Lung (tissue), 16 donors: ENCODE results near the gene WNT8A. TPM values are rescaled to one million over a fixed set of nuclear protein-coding genes. Genes with fewer than 3 reads are reported as not detected.

ENCODE experiments used
- ATAC-seq: fragments of 200-7000 bp; cut with Tn5 transposase; one replicate; pipeline ENCODE4 v1.9.1; 2020; ENCODE audit warnings: moderate number of reproducible peaks; ENCODE audit not compliant: insufficient read depth, low FRiP score
- DNase-seq, 3 donors: peaks; one replicate each; pipeline ENCODE4 v3.0.0-alpha.2; 2013 to 2017
- H3K27ac ChIP-seq, 2 donors: one replicate each; pipeline ENCODE4 v1.5.1; 2013; ENCODE audit warnings: mild to moderate bottlenecking in 2 of 2, moderate library complexity in 2 of 2, control low read depth in 1 of 2, inconsistent platforms in 1 of 2, low read depth in 1 of 2, low read length in 1 of 2
- H3K27me3 ChIP-seq, 3 donors: one replicate each; pipeline ENCODE4 v1.5.1; 2013; ENCODE audit warnings: low read length in 2 of 3; ENCODE audit not compliant: control insufficient read depth in 3 of 3, insufficient read depth in 3 of 3
- H3K36me3 ChIP-seq, 4 donors: one replicate each; pipeline ENCODE4 v1.5.1; 2013; ENCODE audit warnings: low read length in 4 of 4, mild to moderate bottlenecking in 1 of 4, moderate library complexity in 1 of 4; ENCODE audit not compliant: control insufficient read depth in 4 of 4, insufficient read depth in 4 of 4
- H3K4me1 ChIP-seq, 5 donors: one replicate each; pipeline ENCODE4 v1.5.1; 2013; ENCODE audit warnings: low read length in 5 of 5, mild to moderate bottlenecking in 2 of 5, moderate library complexity in 1 of 5; ENCODE audit not compliant: control insufficient read depth in 5 of 5, insufficient read depth in 5 of 5
- H3K4me3 ChIP-seq: one replicate; pipeline ENCODE4 v1.5.1; 2013; ENCODE audit warnings: mild to moderate bottlenecking, control low read depth, moderate library complexity
- H3K9ac ChIP-seq, 2 donors: one replicate each; pipeline ENCODE4 v1.5.1; 2013; ENCODE audit warnings: low read length in 2 of 2, control low read depth in 1 of 2; ENCODE audit not compliant: insufficient read depth in 1 of 2
- H3K9me3 ChIP-seq, 4 donors: one replicate each; pipeline ENCODE4 v1.5.1; 2013; ENCODE audit warnings: low read length in 3 of 4, mild to moderate bottlenecking in 1 of 4, moderate library complexity in 1 of 4; ENCODE audit not compliant: control insufficient read depth in 4 of 4, insufficient read depth in 3 of 4
- WGBS, 2 donors: extraction: QIAGEN DNeasy Blood & Tissue Kit; methylation state at CpG; one replicate each; pipeline ENCODE4 v1.1.7; 2013; 5-methylcytosine and 5-hydroxymethylcytosine counted together
- long read RNA-seq, 5 donors: transcript quantifications; one replicate each; lab custom pipeline, GENCODE V29; 2026
- polyA plus RNA-seq, 2 donors: library from polyadenylated mRNA; stranded (reverse); fragments of 200-250 nt; gene quantifications; one replicate each; pipeline ENCODE4 v1.2.1, GENCODE V29; 2013
- total RNA-seq, 2 donors: library from RNA; depleted of rRNA in 1 of 2; stranded (reverse); fragments of >200 nt in 1 of 2; gene quantifications; one replicate each; pipeline ENCODE4 v1.2.1, GENCODE V29; 2014 to 2021
- TF ChIP-seq, protein P1 (sequence below): IDR thresholded peaks from 2 replicates; pipeline ENCODE4 v1.5.1; 2012; ENCODE audit warnings: mild to moderate bottlenecking; ENCODE audit errors: control extremely low read depth, extremely low read depth
- donor health status: control.
- donor health status: control.
- donor health status: Bipolar disorder and iron deficiency.
- donor health status: healthy.
- donor health status: DM: yes; HTN: yes; CAD: no.

WNT8A gene, protein sequence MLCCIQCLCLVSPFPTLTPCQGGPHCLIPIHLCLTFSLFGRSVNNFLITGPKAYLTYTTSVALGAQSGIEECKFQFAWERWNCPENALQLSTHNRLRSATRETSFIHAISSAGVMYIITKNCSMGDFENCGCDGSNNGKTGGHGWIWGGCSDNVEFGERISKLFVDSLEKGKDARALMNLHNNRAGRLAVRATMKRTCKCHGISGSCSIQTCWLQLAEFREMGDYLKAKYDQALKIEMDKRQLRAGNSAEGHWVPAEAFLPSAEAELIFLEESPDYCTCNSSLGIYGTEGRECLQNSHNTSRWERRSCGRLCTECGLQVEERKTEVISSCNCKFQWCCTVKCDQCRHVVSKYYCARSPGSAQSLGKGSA
- total RNA-seq (not detected), polyA plus RNA-seq (not detected)
- long read RNA-seq, donor 1: 0 reads
- long read RNA-seq, donor 2: 0 reads
- long read RNA-seq, donor 3: 0 reads
- long read RNA-seq, donor 4: 0 reads
- long read RNA-seq, donor 5: 0 reads

DNA sequence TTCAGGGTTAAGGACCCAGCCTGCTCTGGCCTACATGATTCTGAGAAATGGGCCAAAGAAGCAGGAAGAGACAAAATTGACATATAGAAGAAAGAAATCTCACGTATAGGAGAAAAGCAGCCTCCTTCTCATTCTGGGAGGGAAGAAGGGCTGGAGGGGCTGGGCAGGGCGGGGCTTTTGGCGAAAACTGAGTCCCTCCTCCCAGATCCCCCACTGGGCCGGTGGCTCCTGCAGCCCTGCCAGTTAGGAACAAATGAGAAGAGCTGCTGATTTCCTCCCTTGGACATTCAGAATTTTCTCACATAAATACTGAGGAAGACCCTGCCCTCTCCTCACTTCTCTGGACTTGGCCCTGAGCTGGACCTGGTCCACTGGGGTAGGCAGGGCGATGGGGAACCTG lies at the start of gene WNT8A:
Gene WNT8A (plus strand): TSS at position 332 of the 400 bp plus-strand sequence. CDS start 95 bp downstream, outside the sequence.
- TF ChIP-seq, protein P1, sequence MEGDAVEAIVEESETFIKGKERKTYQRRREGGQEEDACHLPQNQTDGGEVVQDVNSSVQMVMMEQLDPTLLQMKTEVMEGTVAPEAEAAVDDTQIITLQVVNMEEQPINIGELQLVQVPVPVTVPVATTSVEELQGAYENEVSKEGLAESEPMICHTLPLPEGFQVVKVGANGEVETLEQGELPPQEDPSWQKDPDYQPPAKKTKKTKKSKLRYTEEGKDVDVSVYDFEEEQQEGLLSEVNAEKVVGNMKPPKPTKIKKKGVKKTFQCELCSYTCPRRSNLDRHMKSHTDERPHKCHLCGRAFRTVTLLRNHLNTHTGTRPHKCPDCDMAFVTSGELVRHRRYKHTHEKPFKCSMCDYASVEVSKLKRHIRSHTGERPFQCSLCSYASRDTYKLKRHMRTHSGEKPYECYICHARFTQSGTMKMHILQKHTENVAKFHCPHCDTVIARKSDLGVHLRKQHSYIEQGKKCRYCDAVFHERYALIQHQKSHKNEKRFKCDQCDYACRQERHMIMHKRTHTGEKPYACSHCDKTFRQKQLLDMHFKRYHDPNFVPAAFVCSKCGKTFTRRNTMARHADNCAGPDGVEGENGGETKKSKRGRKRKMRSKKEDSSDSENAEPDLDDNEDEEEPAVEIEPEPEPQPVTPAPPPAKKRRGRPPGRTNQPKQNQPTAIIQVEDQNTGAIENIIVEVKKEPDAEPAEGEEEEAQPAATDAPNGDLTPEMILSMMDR: no peak
- no peaks in the 10 kb centered on the region for H3K36me3 ChIP-seq
- H3K4me3 ChIP-seq: no peak within 1 kb of the TSS
- no peak for ATAC-seq
- DNase-seq: no peak
- H3K4me1 ChIP-seq: no peaks in the 10 kb centered on the region
- 87% methylated on average over 5 of the region's 5 CpGs for WGBS, 2 donors
- no peaks in the 10 kb centered on the region for H3K27me3 ChIP-seq
- H3K9me3 ChIP-seq: no peaks in the 10 kb centered on the region
- no peak within 1 kb of the TSS for H3K9ac ChIP-seq
- H3K27ac ChIP-seq: no peak within 1 kb of the TSS

DNA sequence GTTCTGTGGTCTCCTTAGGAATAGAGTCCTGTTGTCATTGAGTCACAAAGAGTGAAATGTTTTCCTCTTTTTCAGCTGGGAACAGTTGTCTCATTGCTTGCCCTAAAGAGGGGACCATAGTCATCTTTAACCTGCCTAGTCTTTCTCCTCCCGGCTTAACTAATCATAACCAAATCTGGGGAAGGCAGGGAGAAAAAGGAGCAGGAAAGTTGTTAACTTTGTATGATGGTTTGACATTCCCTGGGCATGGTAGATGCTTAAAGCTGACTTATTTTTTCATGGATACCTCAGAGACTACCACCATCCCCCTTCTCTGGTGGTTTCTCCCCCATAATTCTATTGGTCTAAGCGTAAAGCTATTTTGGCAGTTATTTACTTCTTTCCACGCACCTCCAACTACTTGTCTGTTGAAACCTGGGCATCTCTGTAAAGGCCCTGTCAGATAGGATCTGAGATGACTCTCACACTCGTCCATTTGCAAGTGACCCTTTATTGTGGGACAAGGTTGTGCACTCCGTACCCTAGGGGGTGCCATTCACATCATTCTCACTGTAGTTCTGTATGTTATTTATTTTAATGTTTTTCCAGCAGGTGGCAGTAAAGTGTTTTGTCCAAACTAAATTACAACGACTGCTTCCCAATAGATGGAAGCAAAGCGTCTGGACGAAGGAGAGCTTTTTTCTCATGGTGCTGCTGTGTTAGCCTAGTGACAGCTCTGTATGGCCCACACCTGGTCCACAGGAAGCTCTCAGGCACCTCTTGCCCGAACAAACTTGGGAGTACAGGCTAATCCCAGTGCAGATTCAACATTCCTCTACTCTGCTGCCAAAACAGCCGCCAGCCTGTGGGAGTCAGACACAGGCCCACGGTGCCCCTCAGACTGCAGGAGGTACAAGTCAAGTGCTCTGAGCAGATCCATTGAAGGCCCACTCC lies 48.0 kb upstream of the WNT8A start:
- peaks cover under 1 to 19% (median 10%) of the 10 kb centered on the region in 5 donors for H3K4me1 ChIP-seq
- H3K27me3 ChIP-seq: no peaks in the 10 kb centered on the region
- 35 to 36% methylated on average over 11 of the region's 11 CpGs for WGBS, 2 donors
- TF ChIP-seq, protein P1: peak; percentile 91
- peaks cover 0 to 5% (median 0%) of the 10 kb centered on the region in 4 donors for H3K36me3 ChIP-seq
- H3K4me3 ChIP-seq: no peak overlapping the region
- H3K9me3 ChIP-seq: no peaks in the 10 kb centered on the region
- no peak overlapping the region for H3K9ac ChIP-seq
- ATAC-seq (peak; percentile 56), DNase-seq (peak; percentile 73 to 93 (median 88))
- peak overlapping the region in 1 of 2 donors; percentile 7 for H3K27ac ChIP-seq

DNA sequence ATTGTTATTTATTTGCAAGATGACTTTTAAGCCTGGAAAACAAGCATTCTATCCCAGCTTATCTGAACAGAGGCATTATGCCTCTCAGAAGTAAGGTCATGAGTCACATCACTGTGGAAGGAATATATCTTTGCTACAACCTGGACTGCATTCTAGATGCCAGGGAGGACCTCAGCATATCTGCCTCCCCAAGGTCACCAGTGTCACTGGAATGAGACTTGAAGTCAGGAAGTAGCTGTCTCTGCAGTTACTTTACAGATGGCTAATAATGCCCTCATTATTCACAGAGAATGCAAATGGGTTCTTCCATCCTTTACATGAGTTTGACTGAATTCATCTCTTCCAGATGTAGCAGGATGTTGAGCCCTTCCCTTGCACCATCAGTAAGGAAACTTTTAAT lies 46.6 kb upstream of the WNT8A start:
- Histone ChIP-seq H3K27me3 (no peaks in the 10 kb centered on the region), H3K9me3 (no peaks in the 10 kb centered on the region), H3K4me1 (peaks cover 0 to 10% (median 4%) of the 10 kb centered on the region in 5 donors), H3K27ac (no peak overlapping the region), H3K4me3 (no peak overlapping the region), H3K36me3 (peaks cover 0 to 4% (median 0%) of the 10 kb centered on the region in 4 donors), H3K9ac (no peak overlapping the region)
- no peak for ATAC-seq
- TF ChIP-seq, protein P1: no peak
- DNase-seq: no peak
